Measurements from ENCODE around the gene CALCA.

CALCA gene

GRCh38 chr11:14953904-14954303 is 18.2 kb downstream of the CALCA start:
- no peak for FAIRE-seq

GRCh38 chr11:14949437-14950147 is 22.6 kb downstream of the CALCA start:
- FAIRE-seq (no peak), DNase-seq (ENCODE audit: extremely low spot score, insufficient read length, low read depth) (no peak)

More at GRCh38 chr11:14953904-14954303, 18.2 kb downstream of the CALCA start:
- DNase-seq (ENCODE audit: extremely low spot score, insufficient read length, low read depth): no peak

GRCh38 chr11:14942745-14943144 is 29.4 kb downstream of the CALCA start:
- FAIRE-seq (no peak), DNase-seq (ENCODE audit: extremely low spot score, insufficient read length, low read depth) (no peak)

GRCh38 chr11:14938936-14939335 is 33.2 kb downstream of the CALCA start:
- DNase-seq (ENCODE audit: extremely low spot score, insufficient read length, low read depth): no peak
- no peak for FAIRE-seq

GRCh38 chr11:14934641-14935351 is 37.4 kb downstream of the CALCA start:
- FAIRE-seq: no peak

GRCh38 chr11:14932447-14932846 is 39.7 kb downstream of the CALCA start:
- no peak for FAIRE-seq

More at GRCh38 chr11:14934641-14935351, 37.4 kb downstream of the CALCA start:
- DNase-seq (ENCODE audit: extremely low spot score, insufficient read length, low read depth): no peak

GRCh38 chr11:14930369-14930768 is 41.8 kb downstream of the CALCA start:
- no peak for FAIRE-seq
- DNase-seq (ENCODE audit: extremely low spot score, insufficient read length, low read depth): no peak

More at GRCh38 chr11:14932447-14932846, 39.7 kb downstream of the CALCA start:
- no peak for DNase-seq (ENCODE audit: extremely low spot score, insufficient read length, low read depth)

GRCh38 chr11:14927146-14927545 is 45.0 kb downstream of the CALCA start:
- no peak for FAIRE-seq
- DNase-seq (ENCODE audit: extremely low spot score, insufficient read length, low read depth): no peak

GRCh38 chr11:14924318-14924717 is 47.8 kb downstream of the CALCA start:
- FAIRE-seq (no peak), DNase-seq (ENCODE audit: extremely low spot score, insufficient read length, low read depth) (no peak)
